ENCODE data around the gene RAB3D.
"Not testable (repeated sequence)": the region's sequence is repeated elsewhere in the genome, so short reads cannot be mapped to it uniquely, and the experiment has no call there.

Gene RAB3D

GRCh38 chr19:11345122-11345803 is 5.8 kb upstream of the RAB3D start:
- ChIA-PET POLR2A (interaction anchor here (1.1 to 3.2 kb wide), 7 partner anchors 21 to 36 kb away, joined by 3 to 36 read pairs (median 8); partner anchors contain the start of gene SWSAP1), CTCF (interaction anchor here (1.1 to 2.1 kb wide), 4 partner anchors 12 to 59 kb away, joined by 3 to 19 read pairs (median 4); no protein-coding TSS in a partner anchor)
- no peaks in the 10 kb centered on the region for H3K4me1 ChIP-seq (ENCODE audit: control insufficient read depth, insufficient read depth, low read length)
- H3K36me3 ChIP-seq (ENCODE audit: control insufficient read depth in 2 of 2, insufficient read depth in 1 of 2, low read length in 2 of 2): peaks cover 0 to 12% of the 10 kb centered on the region in 2 experiments; a peak in 1 of 3 replicates
- TF ChIP-seq ZNF10 (tag by site-specific recombination; IDR thresholded peaks at IDR 0.05) (no peak), ZFHX2 (tag by site-specific recombination; conservative IDR thresholded peaks at IDR 0.05) (peak; percentile 39), IKZF3 (tag by site-specific recombination; IDR thresholded peaks at IDR 0.05) (peak; percentile 46; the same call in 1 of the 2 replicates), ZNF600 (tag by site-specific recombination; IDR thresholded peaks at IDR 0.05) (peak; percentile 19; the same call in 1 of the 2 replicates)
- H3K4me3 ChIP-seq (ENCODE audit: low read depth, low read length): peak overlapping the region; percentile 72; the same call in 1 of the 2 replicates
- peak overlapping the region; percentile 55; the same call in 1 of the 2 replicates for H3K27ac ChIP-seq (ENCODE audit: extremely low read depth, low read depth, low read length)
- no peaks in the 10 kb centered on the region for H3K9me3 ChIP-seq (ENCODE audit: control insufficient read depth, insufficient read depth, low read depth, low read length)

- Histone ChIP-seq H3K4me3 (ENCODE audit: low read depth, low read length) (no peak overlapping the region), H3K4me1 (ENCODE audit: control insufficient read depth, insufficient read depth, low read length) (no peaks in the 10 kb centered on the region), H3K9me3 (ENCODE audit: control insufficient read depth, insufficient read depth, low read depth, low read length) (no peaks in the 10 kb centered on the region), H3K36me3 (ENCODE audit: control insufficient read depth in 2 of 2, insufficient read depth in 1 of 2, low read length in 2 of 2) (peaks cover 0 to 12% of the 10 kb centered on the region in 2 experiments; a peak in 1 of 3 replicates), H3K27ac (ENCODE audit: extremely low read depth, low read depth, low read length) (no peak overlapping the region)
- CTCF ChIA-PET: interaction anchor here (0.6 kb wide), 1 partner anchor 15 kb away, joined by 3 read pairs; no protein-coding TSS in a partner anchor
- TF ChIP-seq SCRT2 (tag by site-specific recombination; IDR thresholded peaks at IDR 0.05) (no peak), ZNF792 (tag by site-specific recombination; IDR thresholded peaks at IDR 0.05) (peak; percentile 91), CTCF (tag by site-specific recombination; IDR thresholded peaks at IDR 0.05) (no peak)
- POLR2A ChIA-PET: no interaction called here
Observed at GRCh38 chr19:11342429-11342828, 3.0 kb upstream of the RAB3D start.

GRCh38 chr19:11340099-11340467 is 626 bp upstream of the RAB3D start:
- H3K4me3 ChIP-seq (ENCODE audit: low read depth, low read length); H3K9me3 ChIP-seq (ENCODE audit: control insufficient read depth, insufficient read depth, low read depth, low read length); H3K4me1 ChIP-seq (ENCODE audit: control insufficient read depth, insufficient read depth, low read length): not testable (repeated sequence)
- ChIA-PET CTCF (interaction anchor here (0.5 to 0.9 kb wide), 4 partner anchors 46 to 351 kb away, joined by 3 to 5 read pairs (median 4); no protein-coding TSS in a partner anchor), POLR2A (interaction anchor here (0.6 to 2.2 kb wide), 5 partner anchors 9 to 615 kb away, joined by 3 to 12 read pairs (median 3); partner anchors contain the start of gene SWSAP1)
- TF ChIP-seq ZNF121 (tag by site-specific recombination; IDR thresholded peaks at IDR 0.05): peak; percentile 87; the same call in 1 of the 2 replicates
- H3K36me3 ChIP-seq (ENCODE audit: control insufficient read depth in 2 of 2, insufficient read depth in 1 of 2, low read length in 2 of 2): peaks cover 0 to 31% of the 10 kb centered on the region in 2 experiments; a peak in 2 of 3 replicates
- H3K27ac ChIP-seq (ENCODE audit: extremely low read depth, low read depth, low read length): peak overlapping the region; percentile 47; the same call in 1 of the 2 replicates

GRCh38 chr19:11338569-11339253 is 746 bp downstream of the RAB3D start:
- ChIA-PET POLR2A (interaction anchor here (0.6 to 2.2 kb wide), 4 partner anchors 8 to 453 kb away, joined by 3 to 12 read pairs (median 4); partner anchors contain the start of gene SWSAP1), CTCF (interaction anchor here (0.5 to 0.6 kb wide), 2 partner anchors 19 to 511 kb away, joined by 3 read pairs; no protein-coding TSS in a partner anchor)
- no peak overlapping the region; the same call in 1 of the 2 replicates for H3K27ac ChIP-seq (ENCODE audit: extremely low read depth, low read depth, low read length)
- H3K36me3 ChIP-seq (ENCODE audit: control insufficient read depth in 2 of 2, insufficient read depth in 1 of 2, low read length in 2 of 2): peaks cover 0 to 39% of the 10 kb centered on the region in 2 experiments; a peak in 2 of 3 replicates
- no peaks in the 10 kb centered on the region for H3K9me3 ChIP-seq (ENCODE audit: control insufficient read depth, insufficient read depth, low read depth, low read length)
- peak overlapping the region; percentile 46 for H3K4me3 ChIP-seq (ENCODE audit: low read depth, low read length)
- H3K4me1 ChIP-seq (ENCODE audit: control insufficient read depth, insufficient read depth, low read length): no peaks in the 10 kb centered on the region
- TF ChIP-seq KLF17 (tag by site-specific recombination; IDR thresholded peaks at IDR 0.05) (no peak), HIC1 (tag by site-specific recombination; IDR thresholded peaks at IDR 0.05) (no peak), ZNF140 (tag by site-specific recombination; IDR thresholded peaks at IDR 0.05) (no peak), ZBTB20 (tag by site-specific recombination; IDR thresholded peaks at IDR 0.05) (no peak), ZNF555 (tag by site-specific recombination; conservative IDR thresholded peaks at IDR 0.05) (no peak), ZNF776 (tag by site-specific recombination; IDR thresholded peaks at IDR 0.05; ENCODE audit: borderline replicate concordance) (no peak), ZNF433 (tag by site-specific recombination; IDR thresholded peaks at IDR 0.05; ENCODE audit: low read depth) (no peak), ZNF26 (tag by site-specific recombination; IDR thresholded peaks at IDR 0.05) (no peak)
